Measurements from ENCODE around the gene IBTK.
"Not testable (repeated sequence)": the region's sequence is repeated elsewhere in the genome, so short reads cannot be mapped to it uniquely, and the experiment has no call there.

IBTK gene

GRCh38 chr6:82247505-82248272, at the start of gene IBTK:
Gene IBTK, minus strand, starts transcription at chr6:82247744. Its CDS starts 7,258 bp downstream, at chr6:82240486.
- peak; percentile 98 for DNase-seq (ENCODE audit: low spot score)

DNA sequence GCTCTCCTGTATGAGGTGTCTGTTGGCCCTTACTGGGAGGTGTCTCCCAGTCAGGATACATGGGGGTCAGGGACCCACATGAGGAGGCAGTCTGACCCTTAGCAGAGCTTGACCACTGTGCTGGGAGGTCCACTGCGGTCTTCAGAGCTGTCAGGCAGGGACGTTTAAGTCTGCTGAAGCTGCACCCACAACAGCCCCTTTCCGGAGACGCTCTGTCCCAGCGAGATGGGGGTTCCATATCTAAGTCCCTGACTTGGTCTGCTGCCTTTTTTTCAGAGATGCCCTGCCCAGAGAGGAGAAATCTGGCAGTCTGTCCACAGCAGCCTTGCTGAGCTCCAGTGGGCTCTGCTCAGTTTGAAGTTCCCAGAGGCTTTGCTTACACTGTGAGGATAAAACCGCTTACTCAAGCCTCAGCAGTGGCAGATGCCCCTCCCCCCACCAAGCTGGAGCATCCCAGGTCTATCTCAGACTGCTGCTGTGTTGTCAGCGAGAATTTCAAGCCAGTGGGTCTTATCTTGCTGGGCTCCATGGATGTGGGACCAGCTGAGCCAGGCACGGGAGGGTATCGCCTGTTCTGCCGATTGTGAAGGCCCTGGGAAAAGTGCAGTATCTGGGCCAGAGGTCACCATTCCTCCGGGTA, 36.3 kb upstream of the IBTK start:
- no peak for DNase-seq (ENCODE audit: low spot score)

- not testable (repeated sequence) for DNase-seq (ENCODE audit: low spot score)
Observed at GRCh38 chr6:82281550-82281949, 34.0 kb upstream of the IBTK start.

GRCh38 chr6:82277686-82278085, 30.1 kb upstream of the IBTK start:
- DNase-seq (ENCODE audit: low spot score), result no peak

- no peak for DNase-seq (ENCODE audit: low spot score)
Observed at GRCh38 chr6:82275686-82276085, 28.1 kb upstream of the IBTK start.

DNA sequence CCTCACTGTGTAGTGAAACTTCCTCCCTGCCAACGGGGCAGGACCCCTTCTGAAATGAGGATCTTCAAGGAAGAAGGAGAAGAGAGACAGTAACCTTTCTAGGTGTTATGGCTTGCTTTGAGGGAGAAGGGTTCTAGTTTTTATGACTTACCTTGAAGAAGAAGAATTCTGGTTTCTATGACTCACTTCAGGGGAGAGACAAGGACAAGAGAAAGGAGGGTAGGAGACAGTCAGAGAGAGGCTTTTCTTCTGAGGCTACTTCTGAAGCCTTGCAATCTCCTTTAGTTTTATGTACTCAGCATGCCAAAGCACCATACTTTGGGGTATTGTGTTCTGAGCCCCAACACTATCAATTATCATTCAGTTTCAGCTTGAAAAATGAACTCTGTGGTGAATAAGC, 25.8 kb upstream of the IBTK start:
- DNase-seq (ENCODE audit: low spot score), result no peak

- peak; percentile 48 for DNase-seq (ENCODE audit: low spot score)
Observed at GRCh38 chr6:82270881-82271635, 23.5 kb upstream of the IBTK start.

- no peak for DNase-seq (ENCODE audit: low spot score)
Observed at GRCh38 chr6:82268301-82268846, 20.8 kb upstream of the IBTK start.

DNA sequence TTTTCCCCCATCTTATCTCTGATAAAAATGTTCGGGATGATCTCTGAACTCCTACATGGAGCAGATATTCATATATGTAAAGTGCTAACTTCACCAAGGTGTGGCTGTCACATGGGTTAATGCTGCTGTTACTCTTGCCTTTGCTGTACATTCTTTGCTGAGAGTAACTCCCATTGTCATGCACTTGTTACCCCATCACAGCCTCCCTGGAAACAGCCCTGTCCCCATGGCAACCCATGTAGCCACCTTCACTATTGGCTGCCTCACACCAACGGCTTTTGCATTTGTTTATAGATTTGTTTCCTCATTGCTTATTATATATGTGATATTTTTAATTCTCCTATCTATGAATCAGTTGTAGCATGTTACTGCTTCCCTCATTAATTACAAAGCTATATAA, 17.3 kb upstream of the IBTK start:
- no peak for DNase-seq (ENCODE audit: low spot score)

- no peak for DNase-seq (ENCODE audit: low spot score)
Observed at GRCh38 chr6:82264321-82264720, 16.8 kb upstream of the IBTK start.

DNA sequence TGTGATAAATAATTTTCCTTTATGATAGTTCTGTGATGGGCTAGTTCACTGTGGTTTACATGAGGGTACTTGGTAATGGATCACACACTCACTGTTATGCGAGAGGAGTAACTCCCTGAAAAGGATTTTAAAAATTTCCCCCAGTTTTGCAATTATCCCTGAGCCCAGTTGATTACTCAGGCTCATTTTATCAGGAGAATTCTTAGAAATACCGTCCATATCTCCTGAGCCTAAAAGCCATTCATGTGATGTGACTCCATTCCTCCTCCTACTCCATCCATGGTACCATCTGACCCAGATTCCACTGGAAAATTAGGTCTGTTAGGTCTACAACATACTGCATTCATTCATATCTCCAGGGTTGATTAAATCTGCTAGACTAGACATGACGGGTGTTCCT, 16.4 kb upstream of the IBTK start:
- DNase-seq (ENCODE audit: low spot score), result no peak

DNA sequence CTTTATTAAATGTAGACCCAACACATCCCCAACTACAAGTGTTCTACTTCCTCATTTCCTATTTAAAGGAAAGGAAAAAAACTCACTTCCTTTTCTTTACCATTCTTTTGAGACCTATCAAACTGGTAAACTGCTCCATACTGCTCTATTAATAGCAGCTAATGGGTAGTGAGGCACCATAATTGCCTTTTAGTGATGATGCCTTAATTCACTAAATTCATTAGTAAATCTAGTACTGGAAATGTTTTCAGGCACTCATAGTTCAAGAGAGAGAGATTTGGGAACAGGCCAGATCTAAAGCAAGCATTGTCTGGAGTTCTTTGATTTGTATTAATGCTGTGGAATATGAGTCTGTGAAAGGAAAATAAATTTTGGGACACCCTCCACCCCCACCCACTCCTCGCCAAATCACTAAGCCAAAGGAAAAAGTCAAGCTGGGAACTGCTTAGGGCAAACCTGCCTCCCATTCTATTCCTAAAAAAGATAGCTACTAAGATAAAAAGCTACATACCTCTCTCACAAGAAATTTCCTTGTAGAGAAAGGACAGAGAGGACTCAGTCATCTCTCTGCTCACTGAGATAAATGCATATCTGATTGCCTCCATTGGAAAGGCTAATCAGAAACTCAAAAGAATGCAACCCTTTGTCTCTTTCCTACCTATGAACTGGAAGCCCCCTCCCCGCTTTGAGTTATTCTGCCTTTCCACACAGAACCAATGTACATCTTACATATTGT, 13.6 kb upstream of the IBTK start:
- DNase-seq (ENCODE audit: low spot score), result no peak

GRCh38 chr6:82259389-82259788, 11.8 kb upstream of the IBTK start:
- DNase-seq (ENCODE audit: low spot score), result no peak

DNA sequence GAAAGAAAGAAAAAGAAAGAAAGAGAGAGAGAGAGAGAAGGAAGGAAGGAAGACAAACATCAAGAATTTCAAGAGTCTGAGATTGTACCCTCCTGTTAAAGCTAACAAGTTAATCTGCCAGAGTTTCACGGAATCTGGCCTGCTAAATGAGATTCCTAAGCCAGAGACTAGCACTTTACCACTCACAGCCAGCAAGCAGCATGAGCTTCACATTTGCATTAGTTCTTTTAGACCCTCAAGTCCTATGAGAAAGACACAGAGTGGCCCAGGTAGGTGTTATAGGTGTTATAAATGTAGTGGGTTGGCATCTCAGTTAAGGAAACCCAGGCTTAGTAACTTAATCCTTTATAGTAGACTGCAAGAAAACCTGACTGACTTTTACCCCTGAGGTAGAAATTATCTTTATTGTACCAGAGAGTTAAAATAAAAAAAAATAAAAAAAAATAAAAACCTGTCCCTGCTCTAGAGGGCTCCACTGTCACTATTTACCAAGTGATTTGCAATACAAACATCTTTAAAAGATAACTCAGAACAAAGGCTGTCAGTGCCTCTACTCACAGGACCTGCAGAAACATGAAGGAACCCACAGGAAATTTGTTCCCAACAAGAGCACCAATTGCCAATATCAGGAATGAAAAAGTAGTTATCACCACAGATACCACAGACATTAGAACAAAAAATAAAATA, 9.7 kb upstream of the IBTK start:
- no peak for DNase-seq (ENCODE audit: low spot score)

DNA sequence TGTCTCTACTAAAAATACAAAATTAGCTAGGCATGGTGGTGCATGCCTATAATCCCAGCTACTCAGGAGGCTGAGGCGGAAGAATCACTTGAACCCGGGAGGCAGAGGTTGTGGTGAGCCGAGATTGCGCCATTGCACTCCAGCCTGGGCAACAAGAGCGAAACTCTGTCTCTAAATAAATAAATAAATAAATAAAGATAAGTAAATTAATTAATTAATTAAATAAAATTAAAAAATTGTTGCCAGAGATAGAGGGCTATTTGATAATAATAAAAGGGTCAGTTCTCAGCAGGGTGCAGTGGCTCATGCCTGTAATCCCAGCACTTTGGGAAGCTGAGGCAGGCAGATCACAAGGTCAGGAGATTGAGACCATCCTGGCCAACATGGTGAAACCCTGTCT, 7.2 kb upstream of the IBTK start:
- DNase-seq (ENCODE audit: low spot score), result not testable (repeated sequence)

DNA sequence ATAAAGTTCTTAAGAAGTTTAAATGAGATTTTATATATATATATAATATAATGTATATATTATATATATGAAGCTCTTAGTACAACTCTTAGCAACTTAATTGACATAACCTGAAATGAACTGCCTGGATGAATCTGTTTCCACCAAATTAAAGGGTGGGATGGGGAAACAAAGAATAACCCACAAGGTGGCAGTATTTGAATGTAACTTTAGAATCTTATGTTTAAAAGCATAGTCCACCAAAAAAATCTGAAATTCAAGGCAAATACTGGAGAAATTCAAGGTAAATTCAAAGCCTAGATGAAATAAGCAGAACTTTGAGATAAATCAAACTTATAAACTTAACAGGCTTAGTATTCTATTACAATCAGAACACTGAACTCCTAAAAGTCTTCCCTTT, 4.4 kb upstream of the IBTK start:
- DNase-seq (ENCODE audit: low spot score), result peak; percentile 48

DNA sequence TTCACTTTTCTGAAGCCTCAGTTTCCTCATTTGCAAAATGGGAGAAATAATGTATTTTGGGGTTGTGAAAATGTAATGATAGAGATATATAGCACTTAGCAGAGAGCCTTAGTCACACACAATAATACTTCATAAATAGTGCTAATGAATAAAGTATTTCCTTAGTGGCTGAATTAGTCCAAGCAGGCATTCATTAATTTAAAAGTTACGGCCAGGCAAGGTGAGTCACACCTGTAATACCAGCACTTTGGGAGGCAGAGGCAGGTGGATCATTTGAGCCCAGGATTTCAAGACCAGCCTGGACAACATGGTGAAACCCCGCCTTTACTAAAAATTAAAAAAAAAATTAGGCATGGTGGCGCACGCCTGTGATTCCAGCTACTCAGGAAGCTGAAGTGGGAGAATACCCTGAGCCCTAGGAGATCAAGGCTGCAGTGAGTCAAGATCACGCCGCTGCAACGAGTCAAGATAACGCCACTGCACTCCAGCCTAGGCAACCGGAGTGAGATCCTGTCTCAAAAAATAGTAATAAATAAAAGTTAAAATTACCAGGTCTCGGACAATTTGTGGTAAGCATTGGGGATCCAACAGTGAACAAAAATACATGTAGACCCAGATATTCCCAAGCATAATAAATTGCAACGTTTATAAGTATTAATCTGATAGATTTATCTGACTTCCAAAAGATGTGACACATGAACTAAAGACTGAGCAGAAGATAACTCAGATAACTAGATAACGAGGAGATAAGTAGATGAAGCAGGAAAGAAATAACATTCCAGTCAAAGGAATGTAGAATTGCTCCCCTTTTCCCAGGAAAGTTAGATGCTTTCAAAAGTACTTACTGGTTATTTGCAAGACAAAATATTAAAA, 2.1 kb upstream of the IBTK start:
- no peak for DNase-seq (ENCODE audit: low spot score)

DNA sequence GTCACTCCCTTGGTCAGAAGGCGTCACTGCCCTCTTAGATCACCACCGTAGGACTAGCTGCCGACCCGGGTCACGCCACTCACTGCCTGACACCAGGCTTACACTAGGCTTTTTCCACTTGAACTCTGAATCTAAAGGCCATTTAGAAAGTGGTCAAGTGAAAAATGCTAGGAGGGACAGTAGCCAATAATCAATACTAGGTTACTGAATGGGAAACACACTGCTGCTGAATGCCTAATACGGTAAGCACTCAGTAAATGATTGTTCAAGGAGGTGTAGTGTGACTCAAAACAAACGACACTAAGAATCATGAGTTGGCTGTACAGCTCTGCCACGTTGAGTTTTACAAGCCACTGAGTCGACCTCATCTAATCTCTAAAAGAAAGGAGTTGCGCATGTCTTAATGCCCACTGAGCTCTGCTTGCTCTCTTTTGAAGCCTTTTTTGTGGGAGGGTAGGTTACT, 760 bp upstream of the IBTK start:
- DNase-seq (ENCODE audit: low spot score), result peak; percentile 72

DNA sequence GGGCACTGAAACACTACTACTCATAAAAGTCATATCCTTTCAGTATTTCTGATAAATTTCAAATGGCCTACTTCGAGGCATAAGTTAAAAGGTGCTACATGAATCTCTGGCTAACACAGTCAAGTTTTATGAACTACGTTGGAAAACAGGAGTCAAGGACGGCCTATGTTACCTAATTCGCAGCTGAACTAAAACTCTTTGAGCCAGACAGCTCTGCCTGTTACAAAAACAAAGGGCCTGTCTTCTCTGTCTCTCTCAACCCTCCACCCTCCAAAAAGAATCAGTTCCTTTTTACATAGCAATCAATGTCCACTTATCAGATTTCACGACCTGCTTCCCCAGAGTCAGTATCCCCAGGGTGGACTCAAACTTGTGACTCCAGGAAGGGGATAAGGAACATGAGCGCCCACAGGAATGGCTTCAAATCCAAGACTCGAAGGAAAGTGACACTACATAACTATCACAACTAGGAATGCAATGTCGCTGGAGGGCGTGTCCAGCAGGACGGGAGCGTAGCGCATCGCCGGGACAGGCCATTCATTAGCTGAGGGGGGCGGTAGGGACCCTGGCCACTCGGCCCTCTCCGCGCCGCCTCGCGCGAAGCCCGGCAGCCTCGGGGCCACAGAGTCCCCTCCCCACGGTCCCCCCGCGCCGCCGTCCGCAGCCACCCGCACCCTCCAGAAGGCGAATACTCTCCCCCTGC, 591 bp downstream of the IBTK start:
- DNase-seq (ENCODE audit: low spot score), result peak; percentile 78

GRCh38 chr6:82246370-82246769, 1.2 kb downstream of the IBTK start:
- DNase-seq (ENCODE audit: low spot score), result no peak
